ENCODE results near the gene OBSCN.
A peak's percentile ranks its signal among the peaks of the same experiment; 100 is the strongest.

Gene OBSCN

DNA sequence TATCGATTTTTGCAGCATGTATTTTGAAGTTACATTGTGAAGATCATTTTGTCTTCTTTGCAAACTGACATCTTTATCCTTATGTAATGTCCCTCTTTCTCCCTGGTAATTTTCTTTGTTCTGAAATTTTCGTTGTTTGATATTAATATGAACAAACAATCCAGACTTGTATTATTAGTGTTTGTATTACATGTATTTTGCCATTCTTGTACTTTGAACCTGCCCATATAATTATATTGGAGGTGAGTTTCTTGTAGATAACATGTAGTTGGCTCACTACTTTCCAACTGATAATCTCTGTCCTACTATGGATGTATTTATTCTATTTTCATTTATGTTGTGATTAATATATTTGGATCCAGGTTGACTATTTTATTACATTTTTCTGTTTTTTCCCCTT, 27.1 kb downstream of the OBSCN start:
- Histone ChIP-seq H4K91ac (ENCODE audit: low read length) (no peak overlapping the region), H3K36me3 (ENCODE audit: control insufficient read depth in 1 of 2, insufficient read depth in 2 of 2, low read depth in 1 of 2, low read length in 2 of 2) (peaks cover 0 to 22% of the 10 kb centered on the region in 2 experiments), H3K14ac (ENCODE audit: low read length in 2 of 2) (no peak overlapping the region), H2AFZ (ENCODE audit: low read depth, low read length) (no peak overlapping the region), H3K27ac (ENCODE audit: low read length, poor library complexity, severe bottlenecking) (no peak overlapping the region), H3K9me3 (ENCODE audit: control insufficient read depth, low read length) (peaks cover 11% of the 10 kb centered on the region), H3K9ac (ENCODE audit: low read length) (no peak overlapping the region), H3K23ac (ENCODE audit: low read length in 2 of 2) (no peak overlapping the region), H2BK120ac (ENCODE audit: low read depth, low read length) (no peak overlapping the region), H2BK5ac (ENCODE audit: low read depth, low read length, poor library complexity, severe bottlenecking) (no peak overlapping the region), H3K4me2 (ENCODE audit: low read length, poor library complexity, severe bottlenecking) (no peak overlapping the region), H4K8ac (ENCODE audit: low read length) (no peak overlapping the region), H3K18ac (ENCODE audit: low read depth in 1 of 2, low read length in 2 of 2) (no peak overlapping the region), H3K4ac (ENCODE audit: low read depth in 1 of 2, low read length in 2 of 2) (no peak overlapping the region), H3K79me1 (replicated peaks; ENCODE audit: low read length, poor library complexity, severe bottlenecking) (peaks cover 5% of the 10 kb centered on the region), H3K27me3 (ENCODE audit: control insufficient read depth in 1 of 2, insufficient read depth in 1 of 2, low read length in 2 of 2) (no peaks in the 10 kb centered on the region), H3K4me1 (ENCODE audit: control insufficient read depth, insufficient read depth, low read depth, low read length) (no peaks in the 10 kb centered on the region), H3K4me3 (ENCODE audit: insufficient read depth in 1 of 2, low read depth in 1 of 2, low read length in 2 of 2) (no peak overlapping the region), H2AK5ac (ENCODE audit: low read length, severe bottlenecking) (no peak overlapping the region), H2BK15ac (ENCODE audit: low read depth, poor library complexity, severe bottlenecking) (no peak overlapping the region), H2BK12ac (ENCODE audit: low read length in 2 of 2) (no peak overlapping the region)
- no CpG with 5 or more reads among the region's 2 CpGs for WGBS
- DNase-seq, result no peak

DNA sequence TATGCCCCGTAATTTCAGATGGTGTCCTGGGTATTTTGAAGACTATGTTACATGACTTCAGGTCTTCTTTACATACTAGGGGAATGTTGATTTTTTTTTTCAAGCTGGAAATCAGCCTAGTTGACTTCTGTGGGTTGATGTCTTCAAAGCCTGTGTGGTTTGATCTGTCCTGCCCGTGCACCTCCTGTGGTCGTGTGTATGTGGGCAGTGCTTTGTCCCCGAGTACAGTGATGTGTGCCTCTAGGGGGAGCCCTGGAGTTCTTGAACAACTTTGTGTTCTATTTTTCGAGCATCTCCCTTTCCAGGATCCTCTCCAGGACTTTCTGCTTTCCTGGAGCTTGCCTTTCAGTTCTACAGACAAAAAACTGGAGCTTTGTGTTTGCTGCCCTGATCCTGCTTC, 28.9 kb downstream of the OBSCN start:
- Histone ChIP-seq H4K91ac (ENCODE audit: low read length) (no peak overlapping the region), H2BK12ac (ENCODE audit: low read length in 2 of 2) (no peak overlapping the region), H3K9me3 (ENCODE audit: control insufficient read depth, low read length) (peaks cover 25% of the 10 kb centered on the region), H4K8ac (ENCODE audit: low read length) (no peak overlapping the region), H3K27me3 (ENCODE audit: control insufficient read depth in 1 of 2, insufficient read depth in 1 of 2, low read length in 2 of 2) (no peaks in the 10 kb centered on the region), H3K36me3 (ENCODE audit: control insufficient read depth in 1 of 2, insufficient read depth in 2 of 2, low read depth in 1 of 2, low read length in 2 of 2) (peaks cover 0 to 35% of the 10 kb centered on the region in 2 experiments), H2BK15ac (ENCODE audit: low read depth, poor library complexity, severe bottlenecking) (no peak overlapping the region), H3K4me2 (ENCODE audit: low read length, poor library complexity, severe bottlenecking) (no peak overlapping the region), H2AK5ac (ENCODE audit: low read length, severe bottlenecking) (no peak overlapping the region), H3K9ac (ENCODE audit: low read length) (no peak overlapping the region), H3K4ac (ENCODE audit: low read depth in 1 of 2, low read length in 2 of 2) (no peak overlapping the region), H3K18ac (ENCODE audit: low read depth in 1 of 2, low read length in 2 of 2) (no peak overlapping the region), H3K27ac (ENCODE audit: low read length, poor library complexity, severe bottlenecking) (no peak overlapping the region), H3K4me1 (ENCODE audit: control insufficient read depth, insufficient read depth, low read depth, low read length) (no peaks in the 10 kb centered on the region), H3K14ac (ENCODE audit: low read length in 2 of 2) (no peak overlapping the region), H2BK120ac (ENCODE audit: low read depth, low read length) (no peak overlapping the region), H2BK5ac (ENCODE audit: low read depth, low read length, poor library complexity, severe bottlenecking) (no peak overlapping the region), H2AFZ (ENCODE audit: low read depth, low read length) (no peak overlapping the region), H3K4me3 (ENCODE audit: insufficient read depth in 1 of 2, low read depth in 1 of 2, low read length in 2 of 2) (no peak overlapping the region), H3K23ac (ENCODE audit: low read length in 2 of 2) (no peak overlapping the region), H3K79me1 (replicated peaks; ENCODE audit: low read length, poor library complexity, severe bottlenecking) (peaks cover 5% of the 10 kb centered on the region)
- WGBS, result 56% methylated on average over 5 of the region's 5 CpGs
- DNase-seq, result peak; percentile 25

DNA sequence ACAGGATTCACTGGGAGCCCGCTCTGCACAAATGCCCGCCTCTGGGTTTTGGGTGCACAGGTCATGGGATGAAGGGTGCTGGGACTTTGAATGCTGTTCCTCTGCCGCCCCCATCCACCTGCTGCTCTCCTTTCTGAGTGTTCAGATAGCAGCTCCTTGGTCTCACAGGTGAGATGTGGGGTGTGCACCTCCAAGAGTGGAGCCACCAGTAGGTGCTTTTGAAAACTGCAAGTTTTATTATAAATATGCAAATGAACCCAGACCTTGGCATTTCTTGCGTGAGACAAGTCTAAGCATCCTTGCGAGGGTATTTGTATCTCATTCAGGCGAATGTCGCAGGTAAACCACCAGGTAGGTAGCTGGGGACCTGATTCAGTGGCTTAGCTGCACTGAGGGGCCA, 30.2 kb downstream of the OBSCN start:
- no peak overlapping the region for H2AFZ ChIP-seq (ENCODE audit: low read depth, low read length)
- no peaks in the 10 kb centered on the region for H3K4me1 ChIP-seq (ENCODE audit: control insufficient read depth, insufficient read depth, low read depth, low read length)
- H3K23ac ChIP-seq (ENCODE audit: low read length in 2 of 2), result no peak overlapping the region
- H3K4me2 ChIP-seq (ENCODE audit: low read length, poor library complexity, severe bottlenecking), result no peak overlapping the region
- H2BK5ac ChIP-seq (ENCODE audit: low read depth, low read length, poor library complexity, severe bottlenecking), result no peak overlapping the region
- H4K91ac ChIP-seq (ENCODE audit: low read length), result no peak overlapping the region
- no peak overlapping the region for H2BK12ac ChIP-seq (ENCODE audit: low read length in 2 of 2)
- H3K18ac ChIP-seq (ENCODE audit: low read depth in 1 of 2, low read length in 2 of 2), result no peak overlapping the region
- H3K27me3 ChIP-seq (ENCODE audit: control insufficient read depth in 1 of 2, insufficient read depth in 1 of 2, low read length in 2 of 2), result no peaks in the 10 kb centered on the region
- H3K4ac ChIP-seq (ENCODE audit: low read depth in 1 of 2, low read length in 2 of 2), result no peak overlapping the region
- peaks cover 0 to 34% of the 10 kb centered on the region in 2 experiments for H3K36me3 ChIP-seq (ENCODE audit: control insufficient read depth in 1 of 2, insufficient read depth in 2 of 2, low read depth in 1 of 2, low read length in 2 of 2)
- no peak overlapping the region for H4K8ac ChIP-seq (ENCODE audit: low read length)
- H2AK5ac ChIP-seq (ENCODE audit: low read length, severe bottlenecking), result no peak overlapping the region
- no peak overlapping the region for H3K14ac ChIP-seq (ENCODE audit: low read length in 2 of 2)
- no peak overlapping the region for H3K27ac ChIP-seq (ENCODE audit: low read length, poor library complexity, severe bottlenecking)
- H3K4me3 ChIP-seq (ENCODE audit: insufficient read depth in 1 of 2, low read depth in 1 of 2, low read length in 2 of 2), result no peak overlapping the region
- no peak overlapping the region for H3K9ac ChIP-seq (ENCODE audit: low read length)
- H2BK15ac ChIP-seq (ENCODE audit: low read depth, poor library complexity, severe bottlenecking), result no peak overlapping the region
- 95% methylated on average over 7 of the region's 7 CpGs for WGBS
- no peak overlapping the region for H2BK120ac ChIP-seq (ENCODE audit: low read depth, low read length)
- DNase-seq, result no peak
- H3K9me3 ChIP-seq (ENCODE audit: control insufficient read depth, low read length), result peaks cover 38% of the 10 kb centered on the region
- peaks cover 1% of the 10 kb centered on the region for H3K79me1 ChIP-seq (replicated peaks; ENCODE audit: low read length, poor library complexity, severe bottlenecking)

DNA sequence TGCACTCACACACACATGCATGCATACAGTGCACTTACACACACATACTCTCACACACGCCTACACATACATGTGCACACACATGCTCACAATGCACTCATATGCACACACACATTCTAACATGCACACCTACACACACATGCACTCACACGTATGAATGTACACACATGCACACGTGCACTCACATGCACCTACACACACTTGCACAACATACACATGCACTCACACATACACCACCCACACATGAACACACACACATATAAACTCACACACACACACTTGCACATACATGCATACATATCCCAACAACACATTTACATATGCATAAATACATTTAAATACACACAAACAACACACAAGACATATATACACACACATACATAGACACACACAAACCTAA, 30.6 kb downstream of the OBSCN start:
- no peak overlapping the region for H3K23ac ChIP-seq (ENCODE audit: low read length in 2 of 2)
- H2AK5ac ChIP-seq (ENCODE audit: low read length, severe bottlenecking), result no peak overlapping the region
- WGBS, result 79% methylated on average over 3 of the region's 3 CpGs
- H3K18ac ChIP-seq (ENCODE audit: low read depth in 1 of 2, low read length in 2 of 2), result no peak overlapping the region
- H3K4me3 ChIP-seq (ENCODE audit: insufficient read depth in 1 of 2, low read depth in 1 of 2, low read length in 2 of 2), result no peak overlapping the region
- no peak overlapping the region for H2BK15ac ChIP-seq (ENCODE audit: low read depth, poor library complexity, severe bottlenecking)
- H3K14ac ChIP-seq (ENCODE audit: low read length in 2 of 2), result no peak overlapping the region
- peaks cover 1% of the 10 kb centered on the region for H3K79me1 ChIP-seq (replicated peaks; ENCODE audit: low read length, poor library complexity, severe bottlenecking)
- no peak overlapping the region for H2AFZ ChIP-seq (ENCODE audit: low read depth, low read length)
- H3K4me2 ChIP-seq (ENCODE audit: low read length, poor library complexity, severe bottlenecking), result no peak overlapping the region
- no peak overlapping the region for H3K27ac ChIP-seq (ENCODE audit: low read length, poor library complexity, severe bottlenecking)
- no peak for DNase-seq
- H2BK12ac ChIP-seq (ENCODE audit: low read length in 2 of 2), result no peak overlapping the region
- H2BK5ac ChIP-seq (ENCODE audit: low read depth, low read length, poor library complexity, severe bottlenecking), result no peak overlapping the region
- peaks cover 0 to 38% of the 10 kb centered on the region in 2 experiments for H3K36me3 ChIP-seq (ENCODE audit: control insufficient read depth in 1 of 2, insufficient read depth in 2 of 2, low read depth in 1 of 2, low read length in 2 of 2)
- peaks cover 42% of the 10 kb centered on the region for H3K9me3 ChIP-seq (ENCODE audit: control insufficient read depth, low read length)
- H3K4me1 ChIP-seq (ENCODE audit: control insufficient read depth, insufficient read depth, low read depth, low read length), result no peaks in the 10 kb centered on the region
- H4K8ac ChIP-seq (ENCODE audit: low read length), result no peak overlapping the region
- peak overlapping the region; percentile 43 for H4K91ac ChIP-seq (ENCODE audit: low read length)
- no peak overlapping the region for H3K9ac ChIP-seq (ENCODE audit: low read length)
- H2BK120ac ChIP-seq (ENCODE audit: low read depth, low read length), result no peak overlapping the region
- H3K4ac ChIP-seq (ENCODE audit: low read depth in 1 of 2, low read length in 2 of 2), result no peak overlapping the region
- H3K27me3 ChIP-seq (ENCODE audit: control insufficient read depth in 1 of 2, insufficient read depth in 1 of 2, low read length in 2 of 2), result no peaks in the 10 kb centered on the region
